Liver (tissue), 9 donors: ENCODE results near the gene ATOH8. TPM values are rescaled to one million over a fixed set of nuclear protein-coding genes. Genes with fewer than 3 reads are reported as not detected.

Experiments used
- DNase-seq: peaks from one replicate; pipeline ENCODE4 v3.0.0-alpha.2; 2017; ENCODE audit warnings: low spot score
- H3K27ac ChIP-seq, 2 donors: one replicate each; pipeline ENCODE4 v1.7.0; 2013; ENCODE audit warnings: inconsistent platforms in 2 of 2, low read length in 2 of 2, control low read depth in 1 of 2, low read depth in 1 of 2, mild to moderate bottlenecking in 1 of 2
- H3K27me3 ChIP-seq, 4 donors: one replicate each; pipeline versions ENCODE4 v1.6.1 to v1.7.0; 2013; ENCODE audit warnings: low read length in 3 of 4, inconsistent platforms in 1 of 4, mild to moderate bottlenecking in 1 of 4, moderate library complexity in 1 of 4; ENCODE audit not compliant: control insufficient read depth in 4 of 4, insufficient read depth in 4 of 4
- H3K36me3 ChIP-seq, 4 donors: one replicate each; pipeline versions ENCODE4 v1.6.1 to v1.7.0; 2013; ENCODE audit warnings: low read length in 3 of 4, mild to moderate bottlenecking in 3 of 4, low read depth in 1 of 4, moderate library complexity in 1 of 4; ENCODE audit not compliant: control insufficient read depth in 4 of 4, insufficient read depth in 3 of 4
- H3K4me1 ChIP-seq, 4 donors: one replicate each; pipeline versions ENCODE4 v1.6.1 to v1.7.0; 2013; ENCODE audit warnings: low read length in 3 of 4, mild to moderate bottlenecking in 3 of 4, moderate library complexity in 1 of 4; ENCODE audit not compliant: control insufficient read depth in 4 of 4, insufficient read depth in 4 of 4
- H3K4me3 ChIP-seq, 3 donors: one replicate each; pipeline versions ENCODE4 v1.6.1 to v1.7.0; 2013; ENCODE audit warnings: low read length in 3 of 3, control low read depth in 1 of 3, low read depth in 1 of 3, mild to moderate bottlenecking in 1 of 3
- H3K9ac ChIP-seq, 2 donors: one replicate each; pipeline ENCODE4 v1.7.0; 2013; ENCODE audit warnings: low read length in 2 of 2, mild to moderate bottlenecking in 2 of 2, moderate library complexity in 2 of 2, control low read depth in 1 of 2, low read depth in 1 of 2
- H3K9me3 ChIP-seq, 4 donors: one replicate each; pipeline versions ENCODE4 v1.6.1 to v1.7.0; 2013; ENCODE audit warnings: low read length in 3 of 4; ENCODE audit not compliant: control insufficient read depth in 4 of 4
- ATF3 ChIP-seq: IDR thresholded peaks from 2 replicates; pipeline ENCODE4 v1.6.1; 2016; ENCODE audit warnings: antibody characterized with exemption
- EGR1 ChIP-seq, 2 donors: IDR thresholded peaks; 2 replicates each; pipeline ENCODE4 v1.6.1; 2016 to 2018; ENCODE audit warnings: antibody characterized with exemption in 2 of 2, low read depth in 2 of 2
- FOXA2 ChIP-seq: IDR thresholded peaks from 2 replicates; pipeline ENCODE4 v1.6.1; 2016; ENCODE audit warnings: antibody characterized with exemption
- GABPA ChIP-seq, 2 donors: IDR thresholded peaks in 1 of 2; conservative IDR thresholded peaks in 1 of 2; 2 replicates each; pipeline ENCODE4 v1.6.1; 2016; ENCODE audit warnings: antibody characterized with exemption in 2 of 2, mild to moderate bottlenecking in 1 of 2, moderate library complexity in 1 of 2
- HNF4A ChIP-seq, 2 donors: conservative IDR thresholded peaks; 2 replicates each; pipeline ENCODE4 v1.6.1; 2016; ENCODE audit warnings: antibody characterized with exemption in 2 of 2, mild to moderate bottlenecking in 2 of 2
- HNF4G ChIP-seq: IDR thresholded peaks from 2 replicates; pipeline ENCODE4 v1.6.1; 2016; ENCODE audit warnings: antibody characterized with exemption
- MAX ChIP-seq: IDR thresholded peaks from 2 replicates; pipeline ENCODE4 v1.6.1; 2016; ENCODE audit warnings: antibody characterized with exemption
- RAD21 ChIP-seq, 2 donors: IDR thresholded peaks; 2 replicates each; pipeline ENCODE4 v1.6.1; 2016; ENCODE audit warnings: antibody characterized with exemption in 2 of 2, mild to moderate bottlenecking in 2 of 2
- SP1 ChIP-seq: IDR thresholded peaks from 2 replicates; pipeline ENCODE4 v1.6.1; 2018; ENCODE audit warnings: antibody characterized with exemption, mild to moderate bottlenecking
- TAF1 ChIP-seq: conservative IDR thresholded peaks from 2 replicates; pipeline ENCODE4 v1.6.1; 2016; ENCODE audit warnings: antibody characterized with exemption, mild to moderate bottlenecking
- YY1 ChIP-seq: IDR thresholded peaks from 2 replicates; pipeline ENCODE4 v1.6.1; 2016; ENCODE audit warnings: antibody characterized with exemption, mild to moderate bottlenecking
- ZBTB33 ChIP-seq: IDR thresholded peaks from 2 replicates; pipeline ENCODE4 v1.6.1; 2016; ENCODE audit warnings: antibody characterized with exemption
- WGBS: extraction: QIAGEN DNeasy Blood & Tissue Kit; methylation state at CpG from one replicate; pipeline ENCODE4 v1.1.7; 2013; 5-methylcytosine and 5-hydroxymethylcytosine counted together
- polyA plus RNA-seq, 2 donors: library from polyadenylated mRNA; stranded (reverse) in 1 of 2; unstranded in 1 of 2; fragments of 200-250 nt in 1 of 2; fragments of >200 nt in 1 of 2; fragmentation: Nextera tagmentation in 1 of 2; extraction: Ambion mirVana in 1 of 2; gene quantifications; one replicate each; pipeline versions ENCODE4 v1.2.1 to v1.2.3, GENCODE V29; 2013 to 2015
- total RNA-seq, 2 donors: library from RNA; depleted of rRNA; stranded (reverse); fragments of >200 nt; gene quantifications; one replicate each; pipeline ENCODE4 v1.2.3, GENCODE V29; 2014
- TF ChIP-seq, protein P1 (sequence below): IDR thresholded peaks from 2 replicates; pipeline ENCODE4 v1.6.1; 2016; ENCODE audit warnings: antibody characterized with exemption, mild to moderate bottlenecking
- donor health status: healthy.
- donor health status: healthy.
- donor health status: healthy.
- donor health status: healthy.
- donor health status: healthy.

The ATOH8 gene
- total and polyA plus RNA-seq, 4 donors: 0.33 to 37.7 (median 26.8) TPM

- Histone ChIP-seq H3K9ac (no peak overlapping the region), H3K27ac (peak overlapping the region in 1 of 2 donors; percentile 75), H3K36me3 (no peaks in the 10 kb centered on the region), H3K9me3 (no peaks in the 10 kb centered on the region), H3K27me3 (no peaks in the 10 kb centered on the region), H3K4me1 (peaks cover 20 to 44% (median 35%) of the 10 kb centered on the region in 4 donors), H3K4me3 (no peak overlapping the region)
- TF ChIP-seq HNF4A (conservative IDR thresholded peaks at IDR 0.05): no peak
- TF ChIP-seq SP1: no peak
- no peak for TF ChIP-seq MAX
- no peak for TF ChIP-seq ZBTB33
- TF ChIP-seq FOXA2: no peak
- no peak for TF ChIP-seq GABPA (IDR thresholded peaks at IDR 0.05 in 1 of 2, conservative IDR thresholded peaks at IDR 0.05 in 1 of 2)
- TF ChIP-seq, protein P1, sequence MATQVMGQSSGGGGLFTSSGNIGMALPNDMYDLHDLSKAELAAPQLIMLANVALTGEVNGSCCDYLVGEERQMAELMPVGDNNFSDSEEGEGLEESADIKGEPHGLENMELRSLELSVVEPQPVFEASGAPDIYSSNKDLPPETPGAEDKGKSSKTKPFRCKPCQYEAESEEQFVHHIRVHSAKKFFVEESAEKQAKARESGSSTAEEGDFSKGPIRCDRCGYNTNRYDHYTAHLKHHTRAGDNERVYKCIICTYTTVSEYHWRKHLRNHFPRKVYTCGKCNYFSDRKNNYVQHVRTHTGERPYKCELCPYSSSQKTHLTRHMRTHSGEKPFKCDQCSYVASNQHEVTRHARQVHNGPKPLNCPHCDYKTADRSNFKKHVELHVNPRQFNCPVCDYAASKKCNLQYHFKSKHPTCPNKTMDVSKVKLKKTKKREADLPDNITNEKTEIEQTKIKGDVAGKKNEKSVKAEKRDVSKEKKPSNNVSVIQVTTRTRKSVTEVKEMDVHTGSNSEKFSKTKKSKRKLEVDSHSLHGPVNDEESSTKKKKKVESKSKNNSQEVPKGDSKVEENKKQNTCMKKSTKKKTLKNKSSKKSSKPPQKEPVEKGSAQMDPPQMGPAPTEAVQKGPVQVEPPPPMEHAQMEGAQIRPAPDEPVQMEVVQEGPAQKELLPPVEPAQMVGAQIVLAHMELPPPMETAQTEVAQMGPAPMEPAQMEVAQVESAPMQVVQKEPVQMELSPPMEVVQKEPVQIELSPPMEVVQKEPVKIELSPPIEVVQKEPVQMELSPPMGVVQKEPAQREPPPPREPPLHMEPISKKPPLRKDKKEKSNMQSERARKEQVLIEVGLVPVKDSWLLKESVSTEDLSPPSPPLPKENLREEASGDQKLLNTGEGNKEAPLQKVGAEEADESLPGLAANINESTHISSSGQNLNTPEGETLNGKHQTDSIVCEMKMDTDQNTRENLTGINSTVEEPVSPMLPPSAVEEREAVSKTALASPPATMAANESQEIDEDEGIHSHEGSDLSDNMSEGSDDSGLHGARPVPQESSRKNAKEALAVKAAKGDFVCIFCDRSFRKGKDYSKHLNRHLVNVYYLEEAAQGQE: no peak
- TF ChIP-seq EGR1 (IDR thresholded peaks at IDR 0.05; ENCODE audit: low read depth in 2 of 2): no peak
- TF ChIP-seq HNF4G: no peak
- no peak for TF ChIP-seq ATF3
- no peak for TF ChIP-seq RAD21 (IDR thresholded peaks at IDR 0.05)
- TF ChIP-seq YY1: no peak
- TF ChIP-seq TAF1: no peak
- DNase-seq: no peak
- WGBS: 81% methylated on average over 4 of the region's 4 CpGs
Measured at GRCh38 chr2:85740193-85740592, 13.6 kb upstream of the ATOH8 start.

GRCh38 chr2:85741211-85741832 is 12.5 kb upstream of the ATOH8 start:
- no peak for DNase-seq
- Histone ChIP-seq H3K9ac (peak overlapping the region in 1 of 2 donors; percentile 60), H3K9me3 (no peaks in the 10 kb centered on the region), H3K36me3 (no peaks in the 10 kb centered on the region), H3K4me3 (no peak overlapping the region), H3K4me1 (peaks cover 20 to 44% (median 35%) of the 10 kb centered on the region in 4 donors), H3K27ac (peak overlapping the region; percentile 75 to 88), H3K27me3 (no peaks in the 10 kb centered on the region)
- 49% methylated on average over 9 of the region's 9 CpGs for WGBS
- no peak for TF ChIP-seq TAF1
- peak; percentile 4 for TF ChIP-seq YY1
